CD4-positive, alpha-beta memory T cell (primary cell): ENCODE data around the gene ST6GALNAC3. TPM values are rescaled to one million over a fixed set of nuclear protein-coding genes. Genes with fewer than 3 reads are reported as not detected.
"Not testable (repeated sequence)": the region's sequence is repeated elsewhere in the genome, so short reads cannot be mapped to it uniquely, and the experiment has no call there.

Experiments
- CTCF ChIA-PET: fragments of 350-600 bp; sonication (Branson Sonifier 250); formaldehyde crosslinking; loops from one replicate; lab custom pipeline; 2021; ENCODE audit warnings: inconsistent platforms; ENCODE audit not compliant: partially characterized antibody; lab: Charles Lee
- POLR2A ChIA-PET: fragments of 350-600 bp; sonication (Branson Sonifier 250); formaldehyde crosslinking; loops from one replicate; lab custom pipeline; 2021; ENCODE audit not compliant: partially characterized antibody; lab: Charles Lee
- DNase-seq, 5 donors: peaks; one replicate each; pipeline versions ENCODE4 v3.0.0 to v3.0.0-alpha.2; 2020 to 2022; ENCODE audit warnings: mixed read lengths in 1 of 5
- H3K27ac ChIP-seq: one replicate; pipeline ENCODE4 v1.7.0; 2013; ENCODE audit warnings: low read depth, low read length
- H3K27me3 ChIP-seq: 2 replicates; pipeline ENCODE4 v1.7.0; 2013; ENCODE audit warnings: mild to moderate bottlenecking, low read length, moderate library complexity; ENCODE audit not compliant: insufficient read depth
- H3K36me3 ChIP-seq: 2 replicates; pipeline ENCODE4 v1.7.0; 2013; ENCODE audit warnings: mild to moderate bottlenecking, low read length, moderate library complexity; ENCODE audit not compliant: insufficient read depth
- H3K4me1 ChIP-seq: 2 replicates; pipeline ENCODE4 v1.7.0; 2013; ENCODE audit warnings: mild to moderate bottlenecking, low read length, moderate library complexity; ENCODE audit not compliant: insufficient read depth
- H3K4me3 ChIP-seq, 2 donors: one replicate each; pipeline ENCODE4 v1.7.0; 2013; ENCODE audit warnings: low read length in 2 of 2, mild to moderate bottlenecking in 1 of 2
- H3K9me3 ChIP-seq, 2 donors: one replicate each; pipeline ENCODE4 v1.7.0; 2013; ENCODE audit warnings: low read length in 2 of 2, control low read depth in 1 of 2; ENCODE audit not compliant: control insufficient read depth in 1 of 2
- H3K27ac Mint-ChIP-seq, 7 donors: one replicate each; pipeline ENCODE4 v1.8.0; 2020 to 2021; ENCODE audit warnings: mixed read lengths in 7 of 7, mild to moderate bottlenecking in 6 of 7, inconsistent platforms in 3 of 7, moderate library complexity in 3 of 7
- H3K27me3 Mint-ChIP-seq, 2 donors: one replicate each; pipeline ENCODE4 v1.8.0; 2020 to 2021; ENCODE audit warnings: mixed read lengths in 2 of 2
- H3K36me3 Mint-ChIP-seq, 2 donors: one replicate each; pipeline ENCODE4 v1.8.0; 2020 to 2021; ENCODE audit warnings: mixed read lengths in 2 of 2, inconsistent platforms in 1 of 2, mild to moderate bottlenecking in 1 of 2
- H3K4me1 Mint-ChIP-seq, 4 donors: one replicate each; pipeline ENCODE4 v1.8.0; 2020 to 2021; ENCODE audit warnings: mixed read lengths in 4 of 4, mild to moderate bottlenecking in 1 of 4
- H3K4me3 Mint-ChIP-seq, 8 donors: one replicate each; pipeline ENCODE4 v1.8.0; 2020 to 2021; ENCODE audit warnings: mixed read lengths in 8 of 8, mild to moderate bottlenecking in 7 of 8, moderate library complexity in 6 of 8, inconsistent platforms in 3 of 8
- H3K9me3 Mint-ChIP-seq, 8 donors: one replicate each; pipeline ENCODE4 v1.8.0; 2020 to 2021; ENCODE audit warnings: mixed read lengths in 8 of 8, mild to moderate bottlenecking in 5 of 8, inconsistent platforms in 3 of 8, moderate library complexity in 1 of 8
- intact Hi-C: fragments of 100-400 bp; cut with micrococcal nuclease; formaldehyde crosslinking; loops from one replicate; pipeline ENCODE4 v1.15.1; 2023
- polyA plus RNA-seq, 2 donors: library from polyadenylated mRNA; unstranded; fragments of 300-500 nt; fragmentation: Illumina TruSeq; gene quantifications; one replicate each; pipeline ENCODE4 v1.2.3, GENCODE V29; 2021
- total RNA-seq, 2 experiments: library from RNA; stranded (reverse); gene quantifications; one replicate each; pipeline ENCODE4 v1.2.3, GENCODE V29; 2021

Gene ST6GALNAC3
- total and polyA plus RNA-seq, 4 experiments from 2014 or later, result 0.47 to 1.2 (median 1.1) TPM; not detected in 1

GRCh38 chr1:76093522-76094312, 19.2 kb downstream of the ST6GALNAC3 start:
- peaks cover 0 to 2% (median 0%) of the 10 kb centered on the region in 8 donors for H3K9me3 Mint-ChIP-seq
- H3K36me3 ChIP-seq, result no peaks in the 10 kb centered on the region
- H3K4me1 ChIP-seq, result no peaks in the 10 kb centered on the region
- intact Hi-C loops, result no loop called here
- no peaks in the 10 kb centered on the region for H3K36me3 Mint-ChIP-seq
- peaks cover 3% of the 10 kb centered on the region in 2 donors for H3K27me3 Mint-ChIP-seq
- no peak overlapping the region for H3K27ac ChIP-seq
- H3K9me3 ChIP-seq, result no peaks in the 10 kb centered on the region
- no peak overlapping the region for H3K4me3 Mint-ChIP-seq
- DNase-seq, result no peak
- POLR2A ChIA-PET, result no interaction called here
- CTCF ChIA-PET, result no interaction called here
- no peak overlapping the region for H3K27ac Mint-ChIP-seq
- H3K4me3 ChIP-seq, result no peak overlapping the region
- no peaks in the 10 kb centered on the region for H3K4me1 Mint-ChIP-seq
- no peaks in the 10 kb centered on the region for H3K27me3 ChIP-seq

DNA sequence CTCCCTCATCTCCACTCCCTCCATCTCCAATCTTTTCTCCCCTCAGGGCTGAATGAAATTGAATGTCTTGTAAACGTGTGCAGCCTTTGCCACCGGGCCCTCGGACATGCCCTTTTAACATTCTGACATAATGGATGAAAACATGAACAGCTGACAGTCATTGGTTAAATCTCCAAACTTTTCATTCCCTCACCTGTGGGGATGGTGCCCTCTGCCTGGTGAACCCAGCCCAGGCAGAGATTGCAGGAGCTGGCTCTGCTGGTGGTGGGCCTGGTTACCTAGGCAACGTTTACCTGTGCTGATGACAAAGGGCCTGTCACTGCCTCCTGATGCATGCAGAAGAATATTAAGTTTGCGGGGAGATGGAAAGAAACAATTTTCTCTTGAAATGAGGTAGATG, 21.3 kb downstream of the ST6GALNAC3 start:
- Histone ChIP-seq H3K27ac (no peak overlapping the region), H3K36me3 (no peaks in the 10 kb centered on the region), H3K27me3 (no peaks in the 10 kb centered on the region), H3K4me3 (no peak overlapping the region), H3K9me3 (no peaks in the 10 kb centered on the region), H3K4me1 (no peaks in the 10 kb centered on the region)
- ChIA-PET POLR2A (no interaction called here), CTCF (no interaction called here)
- H3K36me3 Mint-ChIP-seq, result no peaks in the 10 kb centered on the region
- H3K9me3 Mint-ChIP-seq, result peaks cover 0 to 2% (median 0%) of the 10 kb centered on the region in 8 donors
- DNase-seq, result no peak
- H3K4me3 Mint-ChIP-seq, result no peak overlapping the region
- intact Hi-C loops, result no loop called here
- H3K27ac Mint-ChIP-seq, result no peak overlapping the region
- H3K4me1 Mint-ChIP-seq, result no peaks in the 10 kb centered on the region
- peaks cover 3% of the 10 kb centered on the region in 2 donors for H3K27me3 Mint-ChIP-seq

DNA sequence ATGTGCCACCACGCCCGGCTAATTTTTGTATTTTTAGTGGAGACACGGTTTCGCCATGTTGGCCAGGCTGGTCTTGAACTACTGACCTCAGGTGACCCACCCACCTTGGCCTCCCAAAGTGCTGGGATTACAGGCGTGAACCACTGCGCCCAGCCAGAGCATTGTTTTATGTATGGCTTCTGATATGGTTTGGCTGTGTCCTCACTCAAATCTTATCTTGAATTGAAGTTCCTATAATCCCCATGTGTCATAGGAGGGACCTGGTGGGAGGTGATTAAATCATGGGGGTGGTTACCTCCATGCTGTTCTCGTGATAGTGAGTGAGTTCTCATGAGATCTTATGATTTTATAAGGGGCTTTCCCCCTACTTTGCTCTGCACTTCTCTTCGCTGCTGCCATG, 22.5 kb downstream of the ST6GALNAC3 start:
- H3K4me1 Mint-ChIP-seq, H3K27me3 ChIP-seq, DNase-seq, intact Hi-C loops, H3K27ac Mint-ChIP-seq, H3K36me3 ChIP-seq, H3K27me3 Mint-ChIP-seq, H3K4me3 Mint-ChIP-seq, POLR2A ChIA-PET, CTCF ChIA-PET, H3K4me3 ChIP-seq, H3K9me3 ChIP-seq, H3K9me3 Mint-ChIP-seq, H3K36me3 Mint-ChIP-seq, H3K4me1 ChIP-seq, H3K27ac ChIP-seq: not testable (repeated sequence)

DNA sequence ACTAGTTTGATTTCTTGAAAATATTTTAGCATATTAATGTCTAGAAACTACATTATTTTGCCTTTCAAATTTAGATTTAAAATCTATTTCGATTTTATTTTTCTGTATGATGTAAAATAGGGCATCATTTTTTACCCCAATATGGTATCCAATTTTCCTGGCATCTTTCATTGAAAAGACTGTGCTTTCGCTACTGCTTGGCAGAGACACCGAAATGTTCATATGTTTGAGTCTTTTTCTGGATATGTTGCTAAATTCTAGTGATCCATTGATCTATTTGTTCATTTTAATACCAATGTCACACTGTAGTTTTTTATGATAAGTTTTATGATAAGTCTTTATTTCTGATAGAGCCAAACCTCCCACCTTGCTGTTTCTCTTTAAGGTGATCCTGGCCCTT, 24.3 kb downstream of the ST6GALNAC3 start:
- Mint-ChIP-seq H3K4me3 (no peak overlapping the region), H3K36me3 (no peaks in the 10 kb centered on the region), H3K27me3 (peaks cover 0 to 5% of the 10 kb centered on the region in 2 donors), H3K9me3 (peaks cover 0 to 2% (median 0%) of the 10 kb centered on the region in 8 donors), H3K27ac (no peak overlapping the region), H3K4me1 (no peaks in the 10 kb centered on the region)
- Histone ChIP-seq H3K27me3 (no peaks in the 10 kb centered on the region), H3K4me3 (no peak overlapping the region), H3K27ac (no peak overlapping the region), H3K9me3 (no peaks in the 10 kb centered on the region), H3K36me3 (no peaks in the 10 kb centered on the region), H3K4me1 (no peaks in the 10 kb centered on the region)
- no peak for DNase-seq
- intact Hi-C loops, result no loop called here
- ChIA-PET POLR2A (no interaction called here), CTCF (no interaction called here)

GRCh38 chr1:76101548-76101947, 27.0 kb downstream of the ST6GALNAC3 start:
- H3K36me3 Mint-ChIP-seq, result no peaks in the 10 kb centered on the region
- no peak overlapping the region for H3K4me3 Mint-ChIP-seq
- no peak for DNase-seq
- H3K4me1 ChIP-seq, result no peaks in the 10 kb centered on the region
- H3K9me3 ChIP-seq, result no peaks in the 10 kb centered on the region
- H3K4me1 Mint-ChIP-seq, result no peaks in the 10 kb centered on the region
- peaks cover 4% of the 10 kb centered on the region for H3K27me3 ChIP-seq
- no peaks in the 10 kb centered on the region for H3K36me3 ChIP-seq
- peaks cover 2 to 6% of the 10 kb centered on the region in 2 donors for H3K27me3 Mint-ChIP-seq
- ChIA-PET CTCF (no interaction called here), POLR2A (no interaction called here)
- intact Hi-C loops, result no loop called here
- no peak overlapping the region for H3K27ac ChIP-seq
- H3K27ac Mint-ChIP-seq, result no peak overlapping the region
- H3K9me3 Mint-ChIP-seq, result peaks cover 0 to 2% (median 0%) of the 10 kb centered on the region in 8 donors
- no peak overlapping the region for H3K4me3 ChIP-seq

GRCh38 chr1:76102046-76102445, 27.5 kb downstream of the ST6GALNAC3 start:
- intact Hi-C loops, result no loop called here
- POLR2A ChIA-PET, result no interaction called here

GRCh38 chr1:76103034-76103433, 28.5 kb downstream of the ST6GALNAC3 start:
- peaks cover 4% of the 10 kb centered on the region for H3K27me3 ChIP-seq
- H3K9me3 ChIP-seq, result no peaks in the 10 kb centered on the region
- ChIA-PET POLR2A (no interaction called here), CTCF (no interaction called here)
- H3K4me3 ChIP-seq, result no peak overlapping the region
- Mint-ChIP-seq H3K27ac (no peak overlapping the region), H3K27me3 (peaks cover 8 to 9% of the 10 kb centered on the region in 2 donors), H3K4me1 (no peaks in the 10 kb centered on the region), H3K9me3 (peaks cover 0 to 2% (median 0%) of the 10 kb centered on the region in 8 donors), H3K36me3 (no peaks in the 10 kb centered on the region), H3K4me3 (no peak overlapping the region)
- DNase-seq, result no peak
- H3K4me1 ChIP-seq, result no peaks in the 10 kb centered on the region
- no peak overlapping the region for H3K27ac ChIP-seq
- intact Hi-C loops, result no loop called here
- H3K36me3 ChIP-seq, result no peaks in the 10 kb centered on the region

More at GRCh38 chr1:76102046-76102445, 27.5 kb downstream of the ST6GALNAC3 start:
- peaks cover 3 to 6% of the 10 kb centered on the region in 2 donors for H3K27me3 Mint-ChIP-seq
- no peak overlapping the region for H3K27ac Mint-ChIP-seq
- H3K9me3 ChIP-seq, result no peaks in the 10 kb centered on the region
- no peaks in the 10 kb centered on the region for H3K36me3 Mint-ChIP-seq
- no peak overlapping the region for H3K27ac ChIP-seq
- no peak for DNase-seq
- H3K4me3 Mint-ChIP-seq, result no peak overlapping the region
- no peaks in the 10 kb centered on the region for H3K4me1 ChIP-seq
- H3K4me1 Mint-ChIP-seq, result no peaks in the 10 kb centered on the region
- CTCF ChIA-PET, result no interaction called here
- H3K4me3 ChIP-seq, result no peak overlapping the region
- peaks cover 0 to 2% (median 0%) of the 10 kb centered on the region in 8 donors for H3K9me3 Mint-ChIP-seq
- no peaks in the 10 kb centered on the region for H3K36me3 ChIP-seq
- H3K27me3 ChIP-seq, result peaks cover 4% of the 10 kb centered on the region
